HL-60/S4 treated with phorbol 12-myristate 13-acetate at 8.2 ng/mL for 4 days and 3 days (cell line): ENCODE measurements around the gene AACS.
"Not testable (repeated sequence)": the region's sequence is repeated elsewhere in the genome, so short reads cannot be mapped to it uniquely, and the experiment has no call there.

ENCODE experiments used
- in situ Hi-C: fragments of 300-500 bp; cut with MboI; formaldehyde crosslinking; loops from 2 replicates; pipeline ENCODE4 v1.15.0; 2022; ENCODE audit warnings: low sequenced_read_pairs

The AACS gene

DNA sequence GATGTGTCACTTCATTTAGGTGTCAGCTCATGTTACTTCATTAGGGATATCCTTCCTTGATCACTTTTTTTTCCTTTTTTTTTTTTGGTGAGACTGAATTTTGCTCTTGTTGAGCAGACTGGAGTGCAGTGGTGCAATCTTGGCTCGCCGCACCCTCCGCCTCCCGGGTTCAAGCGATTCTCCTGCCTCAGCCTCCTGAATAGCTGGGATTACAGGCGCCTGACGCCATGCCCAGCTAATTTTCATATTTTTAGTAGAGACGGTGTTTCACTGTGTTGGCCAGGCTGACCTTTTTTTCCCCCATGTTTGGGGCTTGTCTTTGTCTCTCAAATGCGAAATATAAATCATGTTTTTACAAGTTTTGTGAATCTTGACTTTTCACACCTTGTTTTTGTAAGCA lies 9.6 kb upstream of the AACS start:
- in situ Hi-C loops, result no loop called here

DNA sequence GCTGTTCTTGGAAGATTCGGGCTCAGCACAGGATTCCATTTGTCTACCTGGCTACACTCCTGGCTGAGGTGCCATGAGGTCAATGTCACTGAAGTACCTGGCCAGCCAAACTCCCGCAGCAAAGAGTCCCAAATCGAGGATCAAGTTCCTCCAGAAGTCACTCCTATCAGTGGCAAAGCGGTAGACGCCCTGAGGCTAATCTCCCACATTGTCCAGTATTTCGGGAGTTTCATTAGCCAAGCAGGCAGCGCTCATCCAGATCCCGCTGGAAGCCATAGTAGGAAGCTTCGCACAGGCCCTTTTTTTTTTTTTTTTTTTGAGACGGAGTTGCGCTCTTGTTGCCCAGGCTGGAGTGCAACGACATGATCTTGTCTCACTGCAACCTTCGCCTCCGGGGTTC lies 8.9 kb upstream of the AACS start:
- in situ Hi-C loops, result no loop called here

DNA sequence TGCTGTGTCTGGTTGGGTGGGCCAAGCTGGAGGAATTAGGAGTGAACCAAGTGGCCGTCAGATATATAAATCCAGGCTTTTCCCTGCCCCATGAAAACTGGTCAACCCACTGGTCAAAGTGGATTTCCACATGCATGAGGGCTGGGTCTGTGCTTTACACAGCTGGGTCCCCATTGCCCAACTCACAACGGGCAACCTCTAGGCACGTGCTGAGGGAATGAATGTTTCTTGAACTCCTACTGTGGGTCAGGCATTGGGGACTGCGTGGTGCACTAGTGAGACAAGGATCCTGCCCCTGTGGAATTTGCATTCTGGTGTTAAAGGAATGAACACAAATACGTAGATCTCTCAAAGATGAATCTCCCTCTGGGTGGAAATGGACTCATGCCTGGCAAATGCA lies 7.5 kb upstream of the AACS start:
- in situ Hi-C loops, result no loop called here

DNA sequence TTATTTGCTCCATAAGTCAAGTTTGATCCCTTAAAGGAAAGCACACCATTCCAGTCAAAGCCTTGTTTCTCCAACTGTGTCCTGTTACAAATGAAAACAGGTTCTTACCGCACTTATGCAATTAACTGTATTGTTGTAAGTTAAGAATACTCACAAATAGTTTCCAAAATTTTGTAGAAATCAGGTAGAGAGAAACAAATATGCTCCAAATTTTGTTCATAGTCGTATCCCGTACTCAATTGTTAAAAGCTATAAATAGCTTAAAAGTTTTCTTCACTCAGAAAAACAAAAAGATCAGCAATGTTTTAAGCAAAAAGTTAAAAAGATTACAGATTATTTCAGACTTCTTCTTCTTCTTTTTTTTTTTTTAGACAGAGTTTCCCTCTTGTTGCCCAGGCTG lies 4.0 kb upstream of the AACS start:
- in situ Hi-C loops, result no loop called here

DNA sequence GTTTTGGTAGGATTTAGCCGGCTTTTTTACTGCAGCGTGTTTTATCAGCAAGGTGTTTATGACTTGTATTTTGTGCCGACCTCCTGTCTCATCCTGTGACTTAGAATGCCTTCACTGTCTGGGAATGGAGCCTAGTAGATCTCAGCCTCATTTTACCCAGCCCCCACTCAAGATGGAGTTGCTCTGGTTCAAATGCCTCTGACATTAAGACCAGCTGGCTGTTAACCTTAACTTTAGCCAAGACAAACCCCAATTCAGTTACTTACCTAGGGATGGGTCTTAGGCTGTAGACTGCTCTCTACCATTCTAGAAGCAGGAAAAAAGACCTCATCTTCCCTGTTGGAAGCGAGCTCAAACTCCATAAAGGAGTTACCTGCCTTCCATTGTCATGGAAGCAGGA lies 1.7 kb upstream of the AACS start:
- in situ Hi-C loops, result not testable (repeated sequence)

DNA sequence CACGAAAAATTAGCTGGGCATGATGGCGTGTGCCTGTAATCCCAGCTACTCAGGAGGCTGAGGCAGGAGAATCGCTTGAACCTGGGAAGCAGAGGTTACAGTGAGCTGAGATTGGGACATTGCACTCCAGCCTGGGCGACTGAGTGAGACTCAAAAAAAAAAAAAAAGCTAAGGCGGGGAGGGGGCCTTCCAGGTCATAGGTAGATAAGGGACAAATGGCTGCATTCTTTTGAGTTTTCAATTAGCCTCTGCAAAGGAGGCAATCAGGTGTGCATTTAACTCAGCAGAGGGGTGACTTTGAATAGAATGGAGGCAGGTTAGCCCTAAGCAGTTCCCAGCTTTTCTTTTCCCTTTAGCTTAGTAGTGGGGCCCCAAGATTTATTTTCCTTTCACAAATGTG lies 743 bp upstream of the AACS start:
- in situ Hi-C loops, result no loop called here

DNA sequence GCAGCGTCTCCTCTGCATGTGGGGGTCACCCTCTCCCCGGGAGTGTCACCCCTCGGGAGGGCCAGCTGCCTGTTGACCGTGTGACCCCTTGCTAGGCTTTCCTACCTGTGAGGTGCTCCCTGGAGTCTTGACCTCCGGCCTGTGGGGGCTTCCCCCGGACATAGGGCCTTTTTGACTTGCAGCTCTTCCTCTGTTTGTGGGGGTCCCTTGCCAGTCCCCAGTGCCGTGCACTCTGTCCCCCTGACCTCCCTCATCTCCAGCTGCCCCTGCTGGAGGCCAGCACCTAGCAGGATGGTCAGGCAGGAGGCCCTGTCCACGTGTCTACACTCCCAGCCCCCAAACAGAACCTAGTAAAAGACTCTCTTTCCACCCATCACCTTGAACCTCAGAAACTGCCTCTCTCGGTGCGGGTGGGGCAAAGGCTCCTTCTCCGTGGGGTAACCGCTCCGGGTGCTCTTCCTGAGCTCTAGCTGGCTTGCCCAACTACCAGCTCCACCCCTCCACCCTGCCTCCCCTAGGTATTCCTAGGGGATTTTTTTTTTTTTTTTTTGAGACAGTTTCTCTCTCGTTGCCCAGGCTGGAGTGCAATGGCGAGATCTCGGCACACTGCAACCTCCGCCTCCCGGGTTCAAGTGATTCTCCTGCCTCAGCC lies 810 bp downstream of the AACS start:
- in situ Hi-C loops, result no loop called here

DNA sequence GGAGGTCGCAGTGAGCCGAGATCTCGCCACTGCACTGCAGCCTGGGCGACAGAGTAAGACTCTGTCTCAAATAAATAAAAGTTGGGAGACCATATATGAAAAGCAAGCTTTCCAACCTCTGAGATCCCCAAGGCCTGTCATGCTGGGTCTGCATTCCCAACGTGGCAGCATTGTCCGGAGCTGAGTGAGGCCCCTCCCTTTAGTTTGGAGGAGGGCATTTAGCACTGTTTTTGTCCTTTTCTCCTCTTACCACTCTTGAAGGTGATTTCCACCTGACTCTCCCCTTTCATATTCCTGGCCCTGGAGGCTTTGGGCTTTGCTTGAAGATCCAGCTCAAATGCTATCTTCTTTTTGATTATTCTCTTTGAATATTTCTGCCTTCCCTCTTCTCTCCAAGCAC lies 3.2 kb downstream of the AACS start:
- in situ Hi-C loops, result no loop called here

DNA sequence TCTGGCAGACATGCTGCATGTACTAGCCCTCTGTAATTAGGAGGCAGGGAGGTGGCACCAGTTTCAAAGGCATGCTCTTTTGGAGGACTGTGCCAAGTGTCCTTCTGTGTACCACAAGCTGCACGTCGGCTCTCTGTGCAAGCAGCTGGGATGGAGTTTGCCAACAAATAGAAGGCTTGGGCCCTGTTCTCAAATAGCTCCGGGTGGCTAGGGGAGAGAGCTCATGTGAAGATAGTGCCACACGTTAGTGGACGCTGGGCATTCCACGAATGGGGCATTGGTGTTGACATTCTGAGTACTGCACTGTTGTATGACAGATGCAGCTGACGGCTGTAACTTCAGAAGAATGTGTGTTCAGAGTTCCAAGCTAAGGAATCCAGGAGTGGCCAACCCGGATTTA lies 4.4 kb downstream of the AACS start:
- in situ Hi-C loops, result no loop called here

DNA sequence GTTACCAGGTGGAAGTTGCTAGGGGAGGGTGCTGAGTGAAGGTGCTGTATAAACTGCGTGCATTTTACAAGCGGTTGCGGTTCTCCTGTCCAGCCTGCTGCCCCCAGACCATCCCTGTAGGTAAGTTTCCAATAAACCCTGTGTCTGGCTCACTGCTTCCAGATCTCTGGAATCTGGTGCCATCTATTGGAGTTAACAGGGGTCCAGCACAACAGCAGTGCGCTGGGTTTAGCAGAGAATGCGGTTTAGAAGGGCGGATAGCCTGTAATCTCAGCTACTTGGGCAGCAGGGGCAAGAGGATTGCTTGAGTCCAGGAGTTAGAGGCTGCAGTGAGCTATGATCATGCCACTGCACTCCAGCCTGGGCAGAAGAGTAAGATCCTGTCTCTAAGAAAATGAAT lies 4.9 kb downstream of the AACS start:
- in situ Hi-C loops, result no loop called here

DNA sequence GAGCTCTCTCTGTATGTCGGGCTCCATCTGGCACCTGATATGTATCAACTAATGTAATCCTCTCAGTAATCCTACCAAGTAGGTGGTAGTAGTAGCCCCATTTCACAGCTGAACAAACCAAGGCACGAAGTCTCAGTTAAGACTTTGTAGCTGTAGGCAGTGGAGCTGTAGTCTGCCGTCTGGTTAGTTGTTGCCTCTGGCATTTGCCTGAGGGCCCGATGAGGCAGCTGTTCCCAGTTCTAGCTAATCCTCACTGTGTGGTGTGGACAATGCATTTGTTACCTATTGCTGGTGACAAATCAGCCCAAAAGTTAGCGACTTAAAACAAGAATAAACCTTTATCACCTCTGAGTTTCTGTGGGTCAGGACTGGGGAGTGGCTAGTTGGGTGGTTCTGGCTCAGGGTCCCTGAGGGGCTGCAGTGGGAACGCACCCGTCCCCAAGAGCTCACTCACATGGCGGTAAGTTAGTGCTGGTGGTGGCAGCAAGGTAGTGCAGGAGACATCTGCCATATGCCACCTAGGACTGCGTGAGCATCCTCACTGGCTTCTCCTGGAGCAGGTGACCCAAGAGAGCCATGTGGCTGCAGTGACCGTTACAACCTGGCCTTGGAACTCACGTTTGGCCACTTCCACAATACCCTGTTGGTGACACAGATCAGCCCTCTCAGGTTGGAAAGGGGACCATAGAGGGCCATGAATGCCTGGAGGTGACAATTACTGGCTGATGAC lies 5.6 kb downstream of the AACS start:
- in situ Hi-C loops, result no loop called here

DNA sequence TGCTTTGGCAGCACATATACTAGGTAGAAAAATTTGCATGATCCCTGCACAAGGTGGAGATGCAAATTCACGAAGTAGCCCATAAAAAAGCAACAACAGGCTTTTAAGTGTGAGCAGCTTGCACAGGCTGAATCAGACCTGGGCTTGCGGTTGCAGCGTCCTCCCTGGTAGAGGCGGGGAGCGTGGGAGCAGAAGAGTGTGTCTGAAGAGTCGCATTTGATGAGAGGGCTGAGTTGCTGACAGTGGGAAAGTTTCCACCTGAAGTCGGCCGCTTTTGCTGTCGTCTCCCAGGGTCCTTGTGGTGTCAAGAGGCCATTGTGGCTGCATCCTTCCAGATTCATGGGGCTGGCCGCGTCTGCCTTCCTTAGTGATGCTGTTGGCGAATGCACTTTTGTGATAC lies 6.2 kb downstream of the AACS start:
- in situ Hi-C loops, result no loop called here

DNA sequence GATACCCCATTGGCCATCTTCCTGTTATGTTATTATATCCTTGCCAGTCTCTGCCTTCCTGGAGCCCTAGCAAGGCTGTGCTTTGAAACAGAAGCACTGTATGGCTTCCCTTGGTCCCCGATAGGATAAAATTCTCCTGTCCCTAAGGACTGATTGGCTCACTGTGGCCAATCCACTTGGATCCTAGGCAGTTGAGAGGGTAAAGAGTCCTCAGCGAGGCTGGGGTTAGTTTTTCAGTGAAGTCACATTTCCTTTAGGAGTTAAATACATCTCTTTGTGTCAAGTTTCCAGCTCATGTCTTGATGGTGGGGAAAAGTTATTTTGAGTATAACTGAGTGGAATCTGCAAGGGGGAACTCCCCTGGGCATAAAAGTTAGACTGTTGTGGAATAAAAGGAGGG lies 7.3 kb downstream of the AACS start:
- in situ Hi-C loops, result no loop called here

DNA sequence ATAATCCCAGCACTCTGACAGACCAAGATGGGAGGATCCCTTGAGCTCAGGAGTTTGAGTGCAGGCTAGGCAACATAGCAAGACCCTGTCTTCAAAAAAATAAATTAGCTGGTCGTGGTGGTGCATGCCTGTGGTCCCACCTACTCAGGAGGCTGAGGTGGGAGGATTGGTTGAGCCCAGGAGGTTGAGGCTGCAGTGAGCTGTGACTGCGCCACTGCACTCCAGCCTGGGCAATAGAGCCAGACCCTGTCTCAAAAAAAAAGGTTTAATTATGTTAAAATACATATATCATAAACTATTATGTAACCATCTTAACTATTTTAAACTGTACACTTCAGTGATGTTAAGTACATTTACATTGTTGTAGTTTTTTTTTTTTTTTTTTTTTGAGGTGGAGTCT lies 9.1 kb downstream of the AACS start:
- in situ Hi-C loops, result not testable (repeated sequence)

DNA sequence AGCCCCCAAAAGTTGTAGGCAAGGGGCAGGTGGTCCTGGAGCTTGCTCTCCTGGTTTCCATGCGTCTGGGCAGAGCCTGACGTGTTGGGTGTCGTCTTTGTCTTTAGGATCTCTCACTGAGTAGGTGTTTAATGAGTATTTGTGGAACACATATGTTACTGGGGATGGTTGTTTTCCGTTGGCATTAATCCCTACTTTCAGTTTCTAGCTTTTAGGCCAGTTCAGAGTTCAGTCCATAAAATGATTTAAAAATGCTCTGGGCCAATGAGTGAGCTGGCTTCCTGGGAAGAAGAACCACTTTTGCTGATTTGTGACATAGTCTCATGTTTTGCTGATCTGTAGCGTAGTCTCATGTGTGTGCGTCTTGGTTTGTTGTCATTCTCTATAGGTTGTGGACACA lies 10.9 kb downstream of the AACS start:
- in situ Hi-C loops, result no loop called here

DNA sequence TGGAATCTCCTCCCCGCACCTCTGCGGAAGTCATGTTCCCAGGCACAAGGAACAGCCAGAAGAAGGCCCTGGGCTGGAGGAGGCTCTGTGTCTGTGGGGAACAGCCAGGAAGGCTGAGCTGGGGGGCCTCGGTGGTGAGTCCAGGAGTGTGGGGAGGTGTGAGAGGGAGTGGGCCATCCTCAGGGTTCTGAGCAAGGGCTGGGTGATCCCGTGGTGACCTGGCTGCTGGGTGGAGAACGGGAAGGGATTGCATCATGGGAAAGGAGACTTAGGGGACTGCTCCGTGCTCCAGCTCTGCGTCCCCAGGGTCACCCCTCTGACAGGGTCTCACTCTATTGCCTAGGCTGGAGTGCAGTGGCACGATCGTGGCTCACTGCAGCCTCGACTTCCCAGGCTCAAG lies 13.8 kb downstream of the AACS start:
- in situ Hi-C loops, result no loop called here

DNA sequence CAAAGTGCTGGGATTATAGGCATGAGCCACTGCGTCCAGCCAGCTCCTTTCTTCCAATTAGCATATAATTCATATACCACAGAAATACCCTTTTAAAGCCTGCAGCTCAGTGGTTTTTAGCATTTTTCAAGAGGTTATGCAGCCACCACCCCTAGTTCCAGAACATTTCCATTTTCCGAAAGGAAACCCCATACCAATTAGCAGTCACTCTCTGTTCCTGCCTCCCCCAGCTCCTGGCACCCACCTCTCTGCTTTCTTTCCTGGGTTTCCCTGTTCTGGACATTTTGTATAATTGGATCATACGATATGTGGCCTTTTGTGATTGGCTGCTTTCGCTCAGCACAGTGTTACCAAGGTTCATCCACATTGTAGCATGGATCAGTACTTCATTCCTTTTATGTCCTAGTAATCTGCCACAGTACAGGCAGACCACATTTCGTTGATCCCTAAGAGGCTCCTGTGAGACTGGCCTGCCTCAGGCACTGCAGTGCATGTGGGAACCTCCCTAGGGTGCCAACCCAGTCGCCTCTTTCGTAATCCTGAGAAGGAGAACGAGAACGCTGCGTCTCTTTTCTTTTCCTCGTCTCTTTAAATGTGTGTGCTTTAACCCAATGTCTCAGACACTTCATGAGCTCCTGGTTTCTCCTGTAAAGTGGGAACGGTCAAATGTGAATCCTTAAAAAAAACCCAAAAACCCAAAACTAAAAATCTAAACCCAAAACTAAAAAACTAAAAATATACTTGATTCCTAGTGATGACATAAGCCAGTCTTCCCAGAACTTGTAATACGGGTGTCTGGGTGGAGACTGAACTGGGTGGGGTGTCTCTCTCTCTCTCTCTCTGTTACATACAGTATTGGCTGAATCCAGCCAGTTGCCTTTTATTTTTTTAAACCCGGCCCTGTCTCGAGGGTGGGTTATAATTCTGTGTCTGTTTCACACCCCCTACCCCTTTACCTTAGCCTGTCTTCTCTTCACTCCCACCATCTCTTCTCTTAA lies 14.7 kb downstream of the AACS start:
- in situ Hi-C loops, result no loop called here

DNA sequence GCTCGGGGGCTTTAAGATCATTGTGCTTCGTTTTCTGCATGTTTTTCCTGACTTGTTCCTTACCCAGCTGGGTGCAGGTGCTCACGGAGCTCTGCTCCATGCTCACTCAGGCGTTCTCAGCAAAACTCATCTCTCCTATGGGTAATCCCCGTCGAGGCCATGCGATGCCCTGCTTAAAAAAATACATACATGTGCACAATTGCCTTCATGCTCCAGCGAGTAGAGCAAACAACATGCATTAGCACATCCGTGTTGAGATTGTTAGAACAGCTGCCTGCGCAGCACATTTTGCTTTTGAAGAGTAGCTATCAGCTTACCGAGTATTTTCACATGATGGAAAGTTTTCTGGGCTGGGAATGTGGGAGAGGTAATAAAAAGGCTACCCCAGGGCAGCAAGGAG lies 16.2 kb downstream of the AACS start:
- in situ Hi-C loops, result no loop called here

DNA sequence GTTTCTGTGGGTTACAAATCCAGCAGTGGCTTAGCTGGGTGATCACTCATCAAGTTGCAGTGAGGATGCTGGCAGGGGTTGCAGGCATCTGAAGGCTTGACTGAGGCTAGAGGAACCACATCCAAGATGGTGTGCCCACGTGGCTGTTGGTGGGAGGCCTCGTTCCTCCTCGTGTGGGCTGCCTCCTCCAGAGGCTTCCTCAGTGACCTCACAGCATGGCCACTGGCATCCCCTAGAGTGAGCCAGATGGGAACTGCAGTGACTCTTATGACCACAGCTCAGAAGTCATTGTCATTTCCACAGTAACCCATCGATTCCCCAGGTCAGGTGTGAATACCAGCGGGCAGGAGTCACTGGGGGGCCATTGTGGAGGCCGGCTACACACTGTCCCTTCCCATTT lies 17.8 kb downstream of the AACS start:
- in situ Hi-C loops, result no loop called here

DNA sequence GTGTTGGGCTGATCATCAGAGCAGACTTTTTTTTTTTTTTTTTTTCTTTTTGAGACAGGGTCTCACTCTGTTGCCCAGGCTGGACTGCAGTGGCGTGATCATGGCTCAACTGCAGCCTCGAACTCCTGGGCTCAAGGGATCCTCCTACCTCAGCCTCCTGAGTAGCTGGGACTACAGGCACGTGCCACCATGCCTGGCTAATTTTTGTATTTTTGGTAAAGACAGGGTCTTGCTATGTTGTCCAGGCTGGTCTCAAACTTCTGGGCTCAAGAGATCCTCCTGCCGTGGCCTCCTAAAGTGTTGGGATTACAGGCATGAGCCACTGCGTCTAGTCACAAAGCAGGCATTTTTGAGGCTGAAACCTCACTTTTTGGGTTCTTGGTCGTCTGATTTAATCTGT lies 23.0 kb downstream of the AACS start:
- in situ Hi-C loops, result not testable (repeated sequence)

DNA sequence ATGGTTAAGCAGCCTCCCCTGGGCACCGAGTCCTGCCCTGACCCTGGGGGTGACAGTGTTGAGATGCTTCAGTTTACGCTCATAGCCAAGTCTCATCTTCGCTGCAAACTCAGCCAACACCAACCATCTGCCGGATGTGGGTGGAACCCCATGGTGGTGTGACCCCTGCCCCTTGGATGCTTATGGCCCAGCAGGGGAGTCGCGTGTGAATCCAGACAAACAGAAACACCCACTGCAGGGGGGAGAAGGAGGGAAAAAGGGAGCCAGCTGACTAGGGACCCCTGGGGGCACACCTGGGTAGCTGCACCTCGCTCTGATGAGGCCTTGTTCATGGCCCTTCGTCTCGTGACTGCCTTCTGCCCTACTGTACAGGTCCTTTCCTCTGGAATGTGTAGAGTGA lies 23.8 kb downstream of the AACS start:
- in situ Hi-C loops, result no loop called here

DNA sequence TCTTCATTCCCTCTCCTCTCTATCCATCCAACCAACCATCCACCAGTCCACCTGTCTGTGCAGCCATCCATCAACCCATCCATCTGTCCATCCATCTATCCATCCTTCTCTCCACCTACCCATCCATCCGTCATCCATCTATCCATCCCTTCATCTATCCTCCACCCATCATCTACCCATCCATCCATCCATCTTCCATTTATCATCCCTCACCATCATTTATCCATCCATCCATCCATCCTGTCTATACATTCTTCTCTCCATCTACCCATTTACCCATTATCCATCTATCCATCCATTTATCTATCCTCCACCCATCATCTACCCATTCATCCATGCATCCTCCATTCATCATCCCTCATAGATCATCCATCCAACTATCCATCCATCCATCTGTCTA lies 24.4 kb downstream of the AACS start:
- in situ Hi-C loops, result no loop called here
